Stimulated activated CD4-positive, alpha-beta T cell treated with anti-CD3 and anti-CD28 coated beads, Interleukin-12 subunit alpha, Interleukin-12 subunit beta, amount 100 ng/mL, for 48 hours (primary cell): ENCODE data around the gene MRPL49.
A peak's percentile ranks its signal among the peaks of the same experiment; 100 is the strongest.
"Not testable (repeated sequence)": the region's sequence is repeated elsewhere in the genome, so short reads cannot be mapped to it uniquely, and the experiment has no call there.

ENCODE experiments used
- DNase-seq, 3 donors: peaks; one replicate each; pipeline ENCODE4 v3.0.0-alpha.2; 2020; ENCODE audit warnings: low read depth in 2 of 3, low spot score in 1 of 3

The MRPL49 gene

GRCh38 chr11:65117206-65118096 is 4.7 kb upstream of the MRPL49 start, which contains the start of gene ZNHIT2:
Gene ZNHIT2, minus strand, starts transcription at chr11:65117701. Its CDS starts 48 bp downstream, at chr11:65117653.
- DNase-seq, result peak; percentile 100

GRCh38 chr11:65118097-65118837 is 3.9 kb upstream of the MRPL49 start:
- DNase-seq, result no peak

- not testable (repeated sequence) for DNase-seq
Observed at GRCh38 chr11:65118891-65119669, 3.0 kb upstream of the MRPL49 start.

GRCh38 chr11:65119670-65119995 is 2.5 kb upstream of the MRPL49 start:
- no peak for DNase-seq

GRCh38 chr11:65120831-65121230 is 1.3 kb upstream of the MRPL49 start:
- no peak for DNase-seq

GRCh38 chr11:65121447-65121864 is 665 bp upstream of the MRPL49 start:
- DNase-seq, result no peak

- DNase-seq, result no peak
Observed at GRCh38 chr11:65124480-65125196, 2.5 kb downstream of the MRPL49 start.

- DNase-seq, result no peak
Observed at GRCh38 chr11:65125197-65126056, 3.3 kb downstream of the MRPL49 start.

GRCh38 chr11:65126624-65127274 is 4.6 kb downstream of the MRPL49 start:
- no peak for DNase-seq

GRCh38 chr11:65127473-65128181 is 5.5 kb downstream of the MRPL49 start:
- DNase-seq, result no peak

GRCh38 chr11:65128182-65129145 is 6.3 kb downstream of the MRPL49 start:
- DNase-seq, result no peak

- DNase-seq, result no peak
Observed at GRCh38 chr11:65129649-65130441, 7.7 kb downstream of the MRPL49 start.

GRCh38 chr11:65130631-65131416 is 8.7 kb downstream of the MRPL49 start:
- DNase-seq, result no peak

- DNase-seq, result no peak
Observed at GRCh38 chr11:65131417-65131776, 9.3 kb downstream of the MRPL49 start.

- DNase-seq, result no peak
Observed at GRCh38 chr11:65131895-65132237, 9.7 kb downstream of the MRPL49 start.
